Upper lobe of left lung (tissue), 6 donors: Measurements from ENCODE around the gene ALG2. TPM values are rescaled to one million over a fixed set of nuclear protein-coding genes. Genes with fewer than 3 reads are reported as not detected.

ENCODE experiments used
- ATAC-seq, 2 donors: fragments of 200-7000 bp; cut with Tn5 transposase; one replicate each; pipeline ENCODE4 v1.9.1; 2022; ENCODE audit warnings: mild to moderate bottlenecking in 2 of 2, moderate library complexity in 2 of 2; ENCODE audit not compliant: low FRiP score in 2 of 2
- DNase-seq, 2 donors: peaks; one replicate each; pipeline ENCODE4 v3.0.0-alpha.2; 2019 to 2020
- H3K27ac ChIP-seq, 4 donors: fragments of 200-600 bp; sonication (generic); one replicate each; pipeline ENCODE4 v1.5.1; 2016 to 2019
- H3K27me3 ChIP-seq, 4 donors: fragments of 200-600 bp; sonication (generic); one replicate each; pipeline ENCODE4 v1.5.1; 2017 to 2019
- H3K36me3 ChIP-seq, 4 donors: fragments of 200-600 bp; sonication (generic); one replicate each; pipeline ENCODE4 v1.5.1; 2016 to 2019
- H3K4me1 ChIP-seq, 4 donors: fragments of 200-600 bp; sonication (generic); one replicate each; pipeline ENCODE4 v1.5.1; 2018 to 2019
- H3K4me3 ChIP-seq, 4 donors: fragments of 200-600 bp; sonication (generic); one replicate each; pipeline ENCODE4 v1.5.1; 2017 to 2019; ENCODE audit warnings: mild to moderate bottlenecking in 2 of 4, moderate library complexity in 1 of 4
- H3K9me3 ChIP-seq, 4 donors: fragments of 200-600 bp; sonication (generic); one replicate each; pipeline ENCODE4 v1.5.1; 2018 to 2019
- EP300 ChIP-seq, 4 donors: sonication (generic); formaldehyde crosslinking; IDR thresholded peaks; one replicate each; pipeline ENCODE4 v1.5.1; 2017; ENCODE audit warnings: antibody characterized with exemption in 4 of 4, control low read depth in 2 of 4
- POLR2A ChIP-seq, 4 donors: fragments of 450-650 bp; IDR thresholded peaks; one replicate each; pipeline ENCODE4 v1.5.1; 2016 to 2017; ENCODE audit warnings: antibody characterized with exemption in 4 of 4, mild to moderate bottlenecking in 2 of 4
- POLR2AphosphoS5 ChIP-seq, 2 donors: sonication (generic); formaldehyde crosslinking; IDR thresholded peaks; one replicate each; pipeline ENCODE4 v1.5.1; 2017; ENCODE audit warnings: antibody characterized with exemption in 2 of 2
- WGBS, 2 donors: methylation state at CpG; one replicate each; pipeline ENCODE4 v1.1.5; 2017 to 2018; 5-methylcytosine and 5-hydroxymethylcytosine counted together
- total RNA-seq, 6 donors: library from RNA; depleted of rRNA in 4 of 6; stranded (reverse); fragments of >200 nt in 4 of 6; gene quantifications; one replicate each; pipeline versions ENCODE4 v1.1.0 to v1.2.1, GENCODE V29; 2016 to 2021
- TF ChIP-seq, protein P1 (sequence below), 6 experiments: fragments of 450-650 bp in 4 of 6; fragments of 200-600 bp in 2 of 6; sonication (generic) in 2 of 6; IDR thresholded peaks; one replicate each; pipeline ENCODE4 v1.5.1; 2016 to 2019; ENCODE audit warnings: antibody characterized with exemption in 6 of 6
- donor health status: DM: no; HTN: no; CAD: no; lungs with moderate emphysema.
- donor health status: DM: no; HTN: yes; CAD: no; lungs with severe emphysema.

ALG2 gene
- total RNA-seq, 6 donors from 2014 or later, result 22.2 to 61.4 (median 41.2) TPM

DNA sequence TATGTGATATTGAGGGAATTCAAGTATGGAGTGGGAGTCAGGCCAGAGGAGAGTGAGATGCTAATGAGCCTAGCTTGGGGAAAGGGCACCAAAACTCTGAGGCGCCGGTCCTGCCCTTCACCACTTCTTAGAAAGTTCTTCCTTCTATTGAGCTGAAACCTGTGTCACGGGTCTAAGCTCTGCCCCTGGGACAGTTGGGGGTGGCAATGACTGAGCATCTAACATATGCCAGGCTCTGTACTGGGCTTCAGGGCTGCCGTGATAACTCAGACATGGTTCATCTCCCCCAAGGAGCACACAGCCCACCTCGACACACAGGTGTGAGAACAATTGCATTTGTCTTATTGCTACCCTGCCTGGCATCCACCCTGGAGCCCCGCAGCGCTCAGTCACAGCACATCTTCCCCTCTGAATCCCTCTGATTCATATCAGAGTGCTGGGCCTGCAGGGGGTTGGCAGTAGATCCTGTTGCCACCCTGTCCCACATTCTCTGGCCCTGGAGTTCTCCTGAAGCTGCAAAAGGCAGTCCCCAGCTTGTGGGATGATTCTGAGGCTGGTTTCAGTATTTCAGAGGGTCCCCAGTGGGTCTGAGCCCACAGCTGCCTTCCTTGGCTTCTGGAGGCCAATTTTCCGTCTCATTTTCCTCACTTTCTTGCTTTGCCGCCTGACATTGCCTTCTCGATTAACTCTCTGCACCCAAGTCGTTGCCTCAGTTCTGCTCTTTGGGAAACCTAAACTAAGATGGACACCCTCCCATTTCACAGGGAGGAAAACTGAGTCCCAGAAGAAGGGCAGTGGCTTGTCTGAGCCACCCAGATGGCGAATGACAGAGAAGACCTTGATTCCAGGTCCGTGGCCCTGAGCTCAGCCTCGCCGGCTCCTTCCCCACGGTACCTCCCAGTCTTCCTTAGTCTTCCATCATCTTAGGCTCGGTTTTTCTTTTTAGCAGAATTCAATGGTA is 42.5 kb downstream of the ALG2 start:
- DNase-seq (no peak), ATAC-seq (no peak)
- no peak overlapping the region for H3K27ac ChIP-seq
- no peak overlapping the region for H3K4me3 ChIP-seq
- H3K36me3 ChIP-seq, result no peaks in the 10 kb centered on the region
- H3K4me1 ChIP-seq, result peaks cover 0 to 4% (median 2%) of the 10 kb centered on the region in 4 donors
- WGBS, 2 donors, result 90 to 91% methylated on average over 16 to 17 of the region's 17 CpGs
- TF ChIP-seq, protein P1, sequence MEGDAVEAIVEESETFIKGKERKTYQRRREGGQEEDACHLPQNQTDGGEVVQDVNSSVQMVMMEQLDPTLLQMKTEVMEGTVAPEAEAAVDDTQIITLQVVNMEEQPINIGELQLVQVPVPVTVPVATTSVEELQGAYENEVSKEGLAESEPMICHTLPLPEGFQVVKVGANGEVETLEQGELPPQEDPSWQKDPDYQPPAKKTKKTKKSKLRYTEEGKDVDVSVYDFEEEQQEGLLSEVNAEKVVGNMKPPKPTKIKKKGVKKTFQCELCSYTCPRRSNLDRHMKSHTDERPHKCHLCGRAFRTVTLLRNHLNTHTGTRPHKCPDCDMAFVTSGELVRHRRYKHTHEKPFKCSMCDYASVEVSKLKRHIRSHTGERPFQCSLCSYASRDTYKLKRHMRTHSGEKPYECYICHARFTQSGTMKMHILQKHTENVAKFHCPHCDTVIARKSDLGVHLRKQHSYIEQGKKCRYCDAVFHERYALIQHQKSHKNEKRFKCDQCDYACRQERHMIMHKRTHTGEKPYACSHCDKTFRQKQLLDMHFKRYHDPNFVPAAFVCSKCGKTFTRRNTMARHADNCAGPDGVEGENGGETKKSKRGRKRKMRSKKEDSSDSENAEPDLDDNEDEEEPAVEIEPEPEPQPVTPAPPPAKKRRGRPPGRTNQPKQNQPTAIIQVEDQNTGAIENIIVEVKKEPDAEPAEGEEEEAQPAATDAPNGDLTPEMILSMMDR (IDR thresholded peaks at IDR 0.05), result no peak
- TF ChIP-seq POLR2A (IDR thresholded peaks at IDR 0.05) (no peak), POLR2AphosphoS5 (IDR thresholded peaks at IDR 0.05) (no peak), EP300 (IDR thresholded peaks at IDR 0.05) (no peak)
- no peaks in the 10 kb centered on the region for H3K9me3 ChIP-seq
- no peaks in the 10 kb centered on the region for H3K27me3 ChIP-seq

DNA sequence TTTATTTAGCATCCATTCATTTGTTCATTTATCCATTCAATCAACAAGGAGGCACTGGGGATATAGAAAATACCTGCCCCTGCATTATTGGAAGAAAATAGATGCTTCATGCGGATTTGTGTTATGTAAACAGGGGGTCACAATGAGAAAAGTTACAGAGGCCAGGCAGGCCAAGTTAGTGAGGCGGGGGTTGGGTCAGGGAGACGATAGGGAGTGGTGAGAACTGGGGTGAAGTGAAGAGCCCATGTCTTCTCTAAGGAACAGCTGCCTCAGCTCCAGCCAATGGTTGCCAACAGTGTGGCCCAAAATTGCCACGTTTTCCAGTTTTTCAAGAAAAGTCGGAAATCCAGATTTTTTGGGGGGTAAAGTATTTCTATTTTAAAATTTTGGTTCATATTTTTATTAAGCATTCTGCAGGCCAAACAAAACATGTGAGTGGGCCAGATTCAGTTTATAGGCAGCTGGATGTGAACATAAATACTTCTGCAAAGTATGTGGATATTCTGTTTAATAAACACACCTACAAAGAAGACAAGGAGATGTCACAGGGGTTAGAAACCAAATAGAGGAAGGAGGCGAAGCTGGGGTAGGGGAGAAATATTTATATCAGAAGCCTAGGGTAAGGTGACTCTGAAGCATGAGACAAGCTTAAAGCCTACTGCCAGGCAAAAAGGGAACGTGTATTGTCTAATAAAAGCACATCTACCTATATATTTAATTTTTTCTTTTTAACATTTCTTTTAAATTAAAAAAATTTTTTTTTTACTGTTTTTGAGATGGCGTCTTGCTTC is 44.0 kb downstream of the ALG2 start:
- Histone ChIP-seq H3K4me3 (no peak overlapping the region), H3K27me3 (no peaks in the 10 kb centered on the region), H3K27ac (no peak overlapping the region), H3K36me3 (no peaks in the 10 kb centered on the region), H3K4me1 (no peaks in the 10 kb centered on the region), H3K9me3 (no peaks in the 10 kb centered on the region)
- TF ChIP-seq POLR2A (IDR thresholded peaks at IDR 0.05), result no peak
- no peak for TF ChIP-seq POLR2AphosphoS5 (IDR thresholded peaks at IDR 0.05)
- TF ChIP-seq, protein P1 (IDR thresholded peaks at IDR 0.05), result no peak
- no peak for TF ChIP-seq EP300 (IDR thresholded peaks at IDR 0.05)
- 89 to 92% methylated on average over 8 of the region's 8 CpGs for WGBS, 2 donors
- ATAC-seq (no peak), DNase-seq (no peak)

DNA sequence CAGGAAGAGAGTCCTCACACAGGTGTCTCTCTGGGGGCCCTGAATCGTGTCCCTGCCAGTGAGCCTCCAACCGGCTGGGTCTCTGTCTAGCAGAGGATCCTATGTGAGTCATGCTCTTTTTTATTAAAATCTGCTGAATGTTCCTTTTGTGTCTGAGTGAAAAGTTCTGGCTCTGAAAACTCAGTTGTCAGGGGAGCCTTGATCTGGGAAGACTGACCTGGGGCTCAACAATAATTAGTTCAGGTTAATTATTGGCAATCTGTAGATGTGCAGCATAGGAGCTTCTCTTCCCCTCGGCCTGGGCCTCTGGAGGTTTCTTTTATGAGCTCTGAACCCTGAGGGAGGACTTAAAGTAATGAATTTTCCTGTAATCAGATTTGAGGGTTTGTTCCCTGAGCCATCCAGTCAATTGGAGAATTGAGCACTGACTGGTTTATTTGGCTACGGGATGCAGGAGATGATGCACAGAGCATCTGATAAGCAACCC is 45.2 kb downstream of the ALG2 start:
- no peaks in the 10 kb centered on the region for H3K9me3 ChIP-seq
- H3K4me3 ChIP-seq, result no peak overlapping the region
- no peak overlapping the region for H3K27ac ChIP-seq
- 81 to 82% methylated on average over 4 of the region's 4 CpGs for WGBS, 2 donors
- no peaks in the 10 kb centered on the region for H3K27me3 ChIP-seq
- H3K4me1 ChIP-seq, result no peaks in the 10 kb centered on the region
- DNase-seq (no peak), ATAC-seq (no peak)
- TF ChIP-seq, protein P1 (IDR thresholded peaks at IDR 0.05), result no peak
- TF ChIP-seq EP300 (IDR thresholded peaks at IDR 0.05) (no peak), POLR2AphosphoS5 (IDR thresholded peaks at IDR 0.05) (no peak), POLR2A (IDR thresholded peaks at IDR 0.05) (no peak)
- no peaks in the 10 kb centered on the region for H3K36me3 ChIP-seq

DNA sequence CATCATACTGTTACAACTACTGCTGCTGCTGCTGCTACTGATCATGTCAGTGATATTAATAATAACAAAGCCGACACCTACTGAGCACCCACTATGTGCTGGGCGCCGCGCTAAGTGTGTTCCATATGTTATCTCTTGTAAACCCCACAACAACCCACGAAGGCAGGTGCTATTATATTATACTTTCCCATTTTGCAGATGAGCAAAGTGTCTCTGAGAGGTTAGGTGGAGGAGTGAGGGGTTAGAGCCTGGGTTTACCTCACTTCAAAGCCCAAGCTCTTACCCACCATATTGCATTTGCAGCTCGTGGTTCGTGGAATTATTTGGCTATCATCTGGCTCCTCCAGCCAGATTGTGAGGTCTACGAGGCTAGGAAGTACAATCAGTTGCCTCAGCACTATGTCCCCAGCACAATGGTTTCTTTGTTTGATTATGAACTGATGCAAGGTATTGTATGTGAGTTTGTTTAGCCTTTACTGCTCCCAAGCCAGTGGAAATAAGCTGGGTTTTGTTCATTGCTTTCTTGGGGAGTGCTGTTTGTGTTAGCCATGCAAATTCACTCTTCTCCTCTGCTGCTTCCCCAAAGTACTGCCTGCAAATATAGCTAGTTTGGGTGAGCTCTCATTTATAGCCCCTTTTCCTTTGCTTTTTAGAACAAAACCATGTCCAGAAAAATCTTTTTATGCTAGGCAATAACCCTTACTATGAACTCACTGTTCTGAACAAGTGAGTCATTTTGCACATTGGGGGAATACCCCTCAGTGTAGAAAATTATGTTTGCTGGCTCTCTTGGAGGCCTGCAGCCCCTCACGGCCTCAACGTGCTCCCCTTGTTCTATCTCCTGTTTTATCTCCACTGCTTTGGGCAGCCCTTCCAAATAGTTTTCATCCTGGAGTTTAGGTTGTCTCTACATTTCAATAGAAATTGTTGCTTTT is 47.9 kb downstream of the ALG2 start:
- H3K36me3 ChIP-seq, result no peaks in the 10 kb centered on the region

More for the DNA sequence above, 47.9 kb downstream of the ALG2 start:
- no peak overlapping the region for H3K27ac ChIP-seq
- ATAC-seq, result no peak
- no peaks in the 10 kb centered on the region for H3K4me1 ChIP-seq
- DNase-seq, result no peak
- H3K9me3 ChIP-seq, result no peaks in the 10 kb centered on the region
- 80 to 82% methylated on average over 10 of the region's 10 CpGs for WGBS, 2 donors
- no peak for TF ChIP-seq POLR2AphosphoS5 (IDR thresholded peaks at IDR 0.05)
- TF ChIP-seq POLR2A (IDR thresholded peaks at IDR 0.05), result no peak
- TF ChIP-seq, protein P1 (IDR thresholded peaks at IDR 0.05), result no peak
- no peak for TF ChIP-seq EP300 (IDR thresholded peaks at IDR 0.05)
- H3K4me3 ChIP-seq, result no peak overlapping the region
- no peaks in the 10 kb centered on the region for H3K27me3 ChIP-seq
